NCI-H2227 treated with DMSO at 0.1 percent for 48 hours (cell line): ENCODE measurements around the gene POLN.
A peak's percentile ranks its signal among the peaks of the same experiment; 100 is the strongest.
"Not testable (repeated sequence)": the region's sequence is repeated elsewhere in the genome, so short reads cannot be mapped to it uniquely, and the experiment has no call there.

ENCODE experiments used
- DNase-seq: peaks from one replicate; lab custom pipeline; 2025; lab: John Stamatoyannopoulos, UW

The POLN gene

GRCh38 chr4:2219233-2219760, 22.6 kb downstream of the POLN start:
- DNase-seq: no peak

GRCh38 chr4:2218436-2218835, 23.5 kb downstream of the POLN start:
- DNase-seq: no peak

- no peak for DNase-seq
Measured at GRCh38 chr4:2217726-2218125, 24.2 kb downstream of the POLN start.

GRCh38 chr4:2212831-2213230, 29.1 kb downstream of the POLN start:
- no peak for DNase-seq

GRCh38 chr4:2202789-2203188, 39.1 kb downstream of the POLN start:
- not testable (repeated sequence) for DNase-seq

GRCh38 chr4:2194496-2194895, 47.4 kb downstream of the POLN start:
- no peak for DNase-seq

- DNase-seq: no peak
Measured at GRCh38 chr4:2193326-2193725, 48.6 kb downstream of the POLN start.

- DNase-seq: no peak
Measured at GRCh38 chr4:2186865-2187172, 55.1 kb downstream of the POLN start.

GRCh38 chr4:2186133-2186864, 55.6 kb downstream of the POLN start:
- no peak for DNase-seq

- no peak for DNase-seq
Measured at GRCh38 chr4:2183394-2183793, 58.5 kb downstream of the POLN start.

GRCh38 chr4:2182994-2183393, 58.9 kb downstream of the POLN start:
- no peak for DNase-seq

GRCh38 chr4:2180410-2180809, 61.5 kb downstream of the POLN start:
- DNase-seq: no peak

GRCh38 chr4:2179717-2180116, 62.2 kb downstream of the POLN start:
- no peak for DNase-seq

- DNase-seq: no peak
Measured at GRCh38 chr4:2178986-2179385, 62.9 kb downstream of the POLN start.

GRCh38 chr4:2177443-2178093, 64.4 kb downstream of the POLN start:
- no peak for DNase-seq

- no peak for DNase-seq
Measured at GRCh38 chr4:2175990-2176698, 65.8 kb downstream of the POLN start.

- no peak for DNase-seq
Measured at GRCh38 chr4:2174061-2174460, 67.9 kb downstream of the POLN start.

GRCh38 chr4:2172627-2173231, 69.2 kb downstream of the POLN start:
- no peak for DNase-seq

GRCh38 chr4:2172161-2172560, 69.8 kb downstream of the POLN start:
- DNase-seq: no peak

GRCh38 chr4:2168469-2169319, 73.2 kb downstream of the POLN start:
- DNase-seq: no peak

- DNase-seq: peak; percentile 83
Measured at GRCh38 chr4:2166253-2166652, 75.7 kb downstream of the POLN start.

- no peak for DNase-seq
Measured at GRCh38 chr4:2165391-2165790, 76.5 kb downstream of the POLN start.
